GM12878 (cell line): ENCODE results near the gene HAGHL. TPM values are rescaled to one million over a fixed set of nuclear protein-coding genes. Genes with fewer than 3 reads are reported as not detected.

Experiments used
- ATAC-seq: fragments of 200-7000 bp; cut with Tn5 transposase; 3 replicates; pipeline ENCODE4 v1.9.1; 2020; ENCODE audit warnings: mild to moderate bottlenecking, moderate library complexity
- BruUV-seq: library from RNA; stranded (reverse); fragments of 400-500 nt; replicated peaks from 2 replicates; lab custom pipeline; 2021; lab: Mats Ljungman, UMichigan
- CTCF ChIA-PET: fragments of 300-600 bp; sonication (Branson Sonifier 250); formaldehyde crosslinking; extraction: SDS; loops from one replicate; lab custom pipeline; 2021; ENCODE audit warnings: inconsistent platforms; lab: Yijun Ruan, JAX
- POLR2A ChIA-PET: fragments of 350-600 bp; formaldehyde crosslinking; extraction: SDS; loops from one replicate; lab custom pipeline; 2021; ENCODE audit warnings: inconsistent platforms; lab: Charles Lee
- RAD21 ChIA-PET: fragments of 300-600 bp; sonication (Branson Sonifier 250); formaldehyde crosslinking; loops from one replicate; lab custom pipeline; 2023; ENCODE audit warnings: antibody characterized with exemption; ENCODE audit not compliant: unreplicated experiment; lab: Charles Lee
- SMC1A ChIA-PET: fragments of 300-600 bp; sonication (Branson Sonifier 250); formaldehyde crosslinking; loops from one replicate; lab custom pipeline; 2023; ENCODE audit not compliant: unreplicated experiment, uncharacterized antibody; lab: Charles Lee
- DNase-seq: peaks from one replicate; pipeline ENCODE4 v3.0.0-alpha.2; 2011; ENCODE audit warnings: low read depth, low spot score
- FAIRE-seq: peaks from 3 replicates; lab custom pipeline; 2011; peaks lifted over from hg19 to GRCh38; lab: Jason Lieb, UNC
- H2AFZ ChIP-seq: 2 replicates; pipeline ENCODE4 v1.6.0; 2011; ENCODE audit warnings: low read depth, low read length, control low read depth; ENCODE audit not compliant: control insufficient read depth
- H3K27ac ChIP-seq: 2 replicates; pipeline ENCODE4 v1.5.1; 2011; ENCODE audit warnings: control low read depth; ENCODE audit not compliant: control insufficient read depth, insufficient read depth
- H3K27me3 ChIP-seq, 2 experiments: replicated peaks in 1 of 2; 2 replicates each; pipeline versions ENCODE4 v1.6.0 to v1.6.1; 2011; ENCODE audit warnings: low read length in 1 of 2; ENCODE audit not compliant: control insufficient read depth in 2 of 2, insufficient read depth in 2 of 2
- H3K36me3 ChIP-seq, 2 experiments: 2 replicates each; pipeline ENCODE4 v1.5.1; 2011; ENCODE audit warnings: low read length in 1 of 2; ENCODE audit not compliant: control insufficient read depth in 2 of 2, insufficient read depth in 2 of 2
- H3K4me1 ChIP-seq: 2 replicates; pipeline ENCODE4 v1.6.1; 2011; ENCODE audit warnings: mild to moderate bottlenecking, low read length, moderate library complexity, mixed read lengths; ENCODE audit not compliant: control insufficient read depth, insufficient read depth
- H3K4me2 ChIP-seq: 2 replicates; pipeline ENCODE4 v1.6.0; 2011; ENCODE audit warnings: control low read depth; ENCODE audit not compliant: control insufficient read depth, insufficient read depth
- H3K4me3 ChIP-seq: fragments of 200-600 bp; sonication (generic); 2 replicates; pipeline ENCODE4 v1.5.1; 2016
- H3K79me2 ChIP-seq: 2 replicates; pipeline ENCODE4 v1.6.0; 2011; ENCODE audit warnings: low read length; ENCODE audit not compliant: control insufficient read depth, insufficient read depth
- H3K9ac ChIP-seq: 2 replicates; pipeline ENCODE4 v1.8.0; 2011; ENCODE audit warnings: low read length, control low read depth, mixed read lengths; ENCODE audit not compliant: control insufficient read depth, insufficient read depth
- H3K9me3 ChIP-seq: replicated peaks from 3 replicates; pipeline ENCODE4 v1.5.1; 2011; ENCODE audit warnings: mild to moderate bottlenecking, low read length; ENCODE audit not compliant: control insufficient read depth, insufficient read depth
- H4K20me1 ChIP-seq: 2 replicates; pipeline ENCODE4 v1.6.0; 2011; ENCODE audit not compliant: control insufficient read depth, insufficient read depth
- CHD1 ChIP-seq: IDR thresholded peaks from 2 replicates; pipeline ENCODE4 v1.6.1; 2012; ENCODE audit warnings: low read depth, low read length, improper control_type of control experiment
- CTCF ChIP-seq, 3 experiments: IDR thresholded peaks in 2 of 3; conservative IDR thresholded peaks in 1 of 3; 2 replicates each; pipeline ENCODE4 v1.5.1; 2011; ENCODE audit warnings: low read depth in 3 of 3, low read length in 3 of 3, mild to moderate bottlenecking in 3 of 3, control low read depth in 2 of 3, moderate library complexity in 2 of 3, inconsistent platforms in 1 of 3, mixed read lengths in 1 of 3; ENCODE audit not compliant: control insufficient read depth in 2 of 3, insufficient read depth in 1 of 3; ENCODE audit errors: extremely low read depth in 1 of 3
- NR2C2 ChIP-seq: IDR thresholded peaks from 2 replicates; pipeline ENCODE4 v1.6.1; 2011; ENCODE audit warnings: borderline replicate concordance, low read depth; ENCODE audit not compliant: control insufficient read depth, insufficient read length
- NR2F1 ChIP-seq: fragments of 450-650 bp; conservative IDR thresholded peaks from 2 replicates; pipeline ENCODE4 v1.6.1; 2017; ENCODE audit warnings: mild to moderate bottlenecking
- WGBS: methylation state at CpG from one replicate; pipeline ENCODE4 v1.1.6; 2016; ENCODE audit warnings: low lambda C conversion rate; ENCODE audit not compliant: insufficient replicate concordance, insufficient coverage; ENCODE audit errors: missing lambda C conversion rate; 5-methylcytosine and 5-hydroxymethylcytosine counted together
- in situ Hi-C: fragments of 300-500 bp; cut with MboI; formaldehyde crosslinking; loops from 9 replicates; pipeline ENCODE4 v1.14.3; 2018; ENCODE audit warnings: mixed read lengths
- intact Hi-C: fragments of 100-400 bp; cut with micrococcal nuclease; formaldehyde crosslinking; loops from one replicate; pipeline ENCODE4 v1.14.2; 2022; ENCODE audit not compliant: unreplicated experiment
- polyA plus RNA-seq, 11 experiments: library from polyadenylated mRNA; depleted of rRNA in 4 of 11; unstranded in 6 of 11; stranded (reverse) in 5 of 11; fragments of >200 nt; fragmentation: Nextera tagmentation in 4 of 11; fragmentation: Illumina TruSeq in 1 of 11; extraction: Ambion mirVana in 4 of 11; extraction: Trizol in 1 of 11; gene quantifications; 1 replicate in 1 of 11; 2 replicates in 10 of 11; pipeline versions ENCODE4 v1.2.1 to v1.2.3, GENCODE V29; 2011 to 2016; ENCODE audit warnings: inconsistent platforms in 2 of 11, missing spikeins in 2 of 11, low read depth in 1 of 11
- total RNA-seq, 4 experiments: library from RNA; depleted of rRNA in 3 of 4; stranded (reverse); fragments of >200 nt in 3 of 4; fragmentation: Illumina TruSeq in 1 of 4; extraction: Trizol in 1 of 4; gene quantifications; 2 replicates each; pipeline versions ENCODE4 v1.2.1 to v1.2.3, GENCODE V29; 2013 to 2021

Gene HAGHL
- total and polyA plus RNA-seq, 10 of the 15 experiments (the other 5 are each of a cell fraction or from before 2014, with no cell fraction given), result 0.23 to 44.6 (median 16.4) TPM

- ChIA-PET CTCF (no interaction called here), RAD21 (no interaction called here), POLR2A (no interaction called here), SMC1A (no interaction called here)
- H4K20me1 ChIP-seq, result no peaks in the 10 kb centered on the region
- no TSS peak for BruUV-seq
- in situ Hi-C loops, result no loop called here
- no peak overlapping the region for H3K4me2 ChIP-seq
- H3K79me2 ChIP-seq, result no peaks in the 10 kb centered on the region
- ATAC-seq (no peak), FAIRE-seq (no peak), DNase-seq (no peak)
- no peaks in the 10 kb centered on the region for H3K36me3 ChIP-seq
- TF ChIP-seq NR2C2 (no peak), NR2F1 (no peak), CHD1 (no peak), CTCF (IDR thresholded peaks at IDR 0.05 in 2 of 3, conservative IDR thresholded peaks at IDR 0.05 in 1 of 3; ENCODE audit: control insufficient read depth in 2 of 3, extremely low read depth in 1 of 3, insufficient read depth in 1 of 3, low read depth in 3 of 3, low read length in 3 of 3) (no peak)
- H2AFZ ChIP-seq, result no peak overlapping the region
- 79% methylated on average over 29 of the region's 29 CpGs for WGBS
- intact Hi-C loops, result no loop called here
- no peaks in the 10 kb centered on the region for H3K4me1 ChIP-seq
- H3K4me3 ChIP-seq, result no peak overlapping the region
- H3K9ac ChIP-seq, result no peak overlapping the region
- no peak overlapping the region for H3K27ac ChIP-seq
- H3K27me3 ChIP-seq, result no peaks in the 10 kb centered on the region
- no peaks in the 10 kb centered on the region for H3K9me3 ChIP-seq
Observed at GRCh38 chr16:765488-765865, 38.6 kb downstream of the HAGHL start.
